Measurements from ENCODE around the gene AGPAT4.

AGPAT4 gene

DNA sequence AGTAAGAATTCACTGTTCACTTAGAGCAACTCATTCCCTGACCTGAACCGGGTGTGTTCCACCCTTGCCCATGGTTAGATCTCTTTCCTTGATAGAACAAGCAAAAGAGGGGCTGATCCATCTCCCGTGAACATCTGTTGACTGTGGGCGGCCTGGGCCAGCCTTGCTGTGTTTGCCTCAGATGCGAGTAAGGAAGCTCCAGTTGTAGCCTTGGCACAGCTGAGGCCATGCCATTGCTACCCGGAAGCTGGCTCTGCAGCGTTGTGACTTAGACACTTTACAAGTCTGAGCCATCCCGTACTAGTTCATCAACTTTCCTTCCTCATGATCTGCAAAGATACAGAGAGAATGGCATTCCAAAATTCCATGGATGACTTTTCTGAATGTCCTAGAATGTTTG, 143.3 kb downstream of the AGPAT4 start:
- peaks cover 9% of the 10 kb centered on the region; the same call in 1 of the 2 replicates for H3K36me3 ChIP-seq (ENCODE audit: insufficient read depth, low read length)
- H3K9me2 ChIP-seq (replicated peaks; ENCODE audit: low read depth, low read length) = no peaks in the 10 kb centered on the region
- H2AFZ ChIP-seq (ENCODE audit: low read length) = no peak overlapping the region
- no peaks in the 10 kb centered on the region for H3K9me3 ChIP-seq (ENCODE audit: insufficient read depth, low read depth, low read length)
- H3K27me3 ChIP-seq (ENCODE audit: insufficient read depth, low read length, poor library complexity, severe bottlenecking) = no peaks in the 10 kb centered on the region
- H3K4me3 ChIP-seq (ENCODE audit: low read length, poor library complexity, severe bottlenecking) = no peak overlapping the region
- no peak overlapping the region for H3K9ac ChIP-seq (ENCODE audit: low read depth, low read length, poor library complexity, severe bottlenecking)
- no peaks in the 10 kb centered on the region for H3F3A ChIP-seq (ENCODE audit: low read depth)
- no peaks in the 10 kb centered on the region for H3K4me1 ChIP-seq (ENCODE audit: insufficient read depth, low read length, poor library complexity, severe bottlenecking)
- no peaks in the 10 kb centered on the region for H3K79me2 ChIP-seq (ENCODE audit: insufficient read depth, low read length)
- TF ChIP-seq EZH2phosphoT487 (IDR thresholded peaks at IDR 0.05; ENCODE audit: borderline replicate concordance) = no peak
- TF ChIP-seq, protein P1, sequence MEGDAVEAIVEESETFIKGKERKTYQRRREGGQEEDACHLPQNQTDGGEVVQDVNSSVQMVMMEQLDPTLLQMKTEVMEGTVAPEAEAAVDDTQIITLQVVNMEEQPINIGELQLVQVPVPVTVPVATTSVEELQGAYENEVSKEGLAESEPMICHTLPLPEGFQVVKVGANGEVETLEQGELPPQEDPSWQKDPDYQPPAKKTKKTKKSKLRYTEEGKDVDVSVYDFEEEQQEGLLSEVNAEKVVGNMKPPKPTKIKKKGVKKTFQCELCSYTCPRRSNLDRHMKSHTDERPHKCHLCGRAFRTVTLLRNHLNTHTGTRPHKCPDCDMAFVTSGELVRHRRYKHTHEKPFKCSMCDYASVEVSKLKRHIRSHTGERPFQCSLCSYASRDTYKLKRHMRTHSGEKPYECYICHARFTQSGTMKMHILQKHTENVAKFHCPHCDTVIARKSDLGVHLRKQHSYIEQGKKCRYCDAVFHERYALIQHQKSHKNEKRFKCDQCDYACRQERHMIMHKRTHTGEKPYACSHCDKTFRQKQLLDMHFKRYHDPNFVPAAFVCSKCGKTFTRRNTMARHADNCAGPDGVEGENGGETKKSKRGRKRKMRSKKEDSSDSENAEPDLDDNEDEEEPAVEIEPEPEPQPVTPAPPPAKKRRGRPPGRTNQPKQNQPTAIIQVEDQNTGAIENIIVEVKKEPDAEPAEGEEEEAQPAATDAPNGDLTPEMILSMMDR (conservative IDR thresholded peaks at IDR 0.05; ENCODE audit: low read length) = no peak
- H3K4me2 ChIP-seq (ENCODE audit: low read depth, low read length, poor library complexity, severe bottlenecking) = no peak overlapping the region
- H4K20me1 ChIP-seq (ENCODE audit: insufficient read depth, low read length, poor library complexity, severe bottlenecking) = no peaks in the 10 kb centered on the region

- Histone ChIP-seq H3K9ac (ENCODE audit: low read depth, low read length, poor library complexity, severe bottlenecking) (no peak overlapping the region), H3K9me3 (ENCODE audit: insufficient read depth, low read depth, low read length) (no peaks in the 10 kb centered on the region), H3K36me3 (ENCODE audit: insufficient read depth, low read length) (peaks cover 9% of the 10 kb centered on the region; the same call in 1 of the 2 replicates), H3F3A (ENCODE audit: low read depth) (no peaks in the 10 kb centered on the region), H3K79me2 (ENCODE audit: insufficient read depth, low read length) (no peaks in the 10 kb centered on the region), H3K4me2 (ENCODE audit: low read depth, low read length, poor library complexity, severe bottlenecking) (no peak overlapping the region), H3K9me2 (replicated peaks; ENCODE audit: low read depth, low read length) (no peaks in the 10 kb centered on the region), H3K4me3 (ENCODE audit: low read length, poor library complexity, severe bottlenecking) (no peak overlapping the region), H3K4me1 (ENCODE audit: insufficient read depth, low read length, poor library complexity, severe bottlenecking) (no peaks in the 10 kb centered on the region), H4K20me1 (ENCODE audit: insufficient read depth, low read length, poor library complexity, severe bottlenecking) (no peaks in the 10 kb centered on the region), H2AFZ (ENCODE audit: low read length) (no peak overlapping the region), H3K27me3 (ENCODE audit: insufficient read depth, low read length, poor library complexity, severe bottlenecking) (no peaks in the 10 kb centered on the region)
- TF ChIP-seq, protein P1 (conservative IDR thresholded peaks at IDR 0.05; ENCODE audit: low read length) = no peak
- TF ChIP-seq EZH2phosphoT487 (IDR thresholded peaks at IDR 0.05; ENCODE audit: borderline replicate concordance) = no peak
Measured at GRCh38 chr6:161128680-161129196, 145.1 kb downstream of the AGPAT4 start.

DNA sequence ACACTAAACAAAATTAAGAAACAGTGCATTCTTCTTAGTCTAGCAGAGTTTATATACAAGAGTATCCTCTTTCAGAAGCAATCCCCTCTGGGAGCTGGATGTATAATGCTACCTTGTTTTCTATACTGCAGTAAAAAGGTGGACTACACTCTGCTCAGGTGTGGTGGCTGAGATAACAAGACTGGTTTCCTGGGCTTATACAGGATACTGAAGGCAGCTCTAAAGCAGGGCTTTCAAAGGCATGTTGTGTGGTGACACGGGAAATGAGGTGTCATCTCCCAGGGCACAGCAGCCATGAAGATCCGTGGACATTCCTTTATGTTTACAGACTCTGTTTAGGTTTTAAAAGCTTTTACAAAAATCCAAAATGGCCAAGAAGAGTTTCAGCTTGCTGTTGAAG, 145.6 kb downstream of the AGPAT4 start:
- Histone ChIP-seq H3K9me2 (replicated peaks; ENCODE audit: low read depth, low read length) (no peaks in the 10 kb centered on the region), H3K27me3 (ENCODE audit: insufficient read depth, low read length, poor library complexity, severe bottlenecking) (no peaks in the 10 kb centered on the region), H3K4me1 (ENCODE audit: insufficient read depth, low read length, poor library complexity, severe bottlenecking) (no peaks in the 10 kb centered on the region), H3K4me3 (ENCODE audit: low read length, poor library complexity, severe bottlenecking) (no peak overlapping the region), H3K9ac (ENCODE audit: low read depth, low read length, poor library complexity, severe bottlenecking) (no peak overlapping the region), H3K36me3 (ENCODE audit: insufficient read depth, low read length) (peaks cover 9% of the 10 kb centered on the region; the same call in 1 of the 2 replicates), H3F3A (ENCODE audit: low read depth) (no peaks in the 10 kb centered on the region), H2AFZ (ENCODE audit: low read length) (no peak overlapping the region), H3K9me3 (ENCODE audit: insufficient read depth, low read depth, low read length) (no peaks in the 10 kb centered on the region), H3K79me2 (ENCODE audit: insufficient read depth, low read length) (no peaks in the 10 kb centered on the region), H3K4me2 (ENCODE audit: low read depth, low read length, poor library complexity, severe bottlenecking) (no peak overlapping the region), H4K20me1 (ENCODE audit: insufficient read depth, low read length, poor library complexity, severe bottlenecking) (no peaks in the 10 kb centered on the region)
- TF ChIP-seq EZH2phosphoT487 (IDR thresholded peaks at IDR 0.05; ENCODE audit: borderline replicate concordance) = no peak
- TF ChIP-seq, protein P1 (conservative IDR thresholded peaks at IDR 0.05; ENCODE audit: low read length) = no peak
